Stimulated activated CD8-positive, alpha-beta memory T cell treated with anti-CD3 and anti-CD28 coated beads, Interleukin-7, amount 100 ng/mL, for 4 hours (primary cell): ENCODE measurements around the gene PCDHB10.
"Not testable (repeated sequence)": the region's sequence is repeated elsewhere in the genome, so short reads cannot be mapped to it uniquely, and the experiment has no call there.

Experiments
- DNase-seq, 2 donors: peaks; one replicate each; pipeline ENCODE4 v3.0.0-alpha.2; 2020; ENCODE audit warnings: low read depth in 2 of 2

The PCDHB10 gene

GRCh38 chr5:141186897-141187512, 5.1 kb upstream of the PCDHB10 start, which contains the start of gene PCDHB9:
PCDHB9 (plus strand) TSS chr5:141187161; CDS start chr5:141187319, 158 bp downstream.
- no peak for DNase-seq

GRCh38 chr5:141188682-141189081, 3.5 kb upstream of the PCDHB10 start:
- DNase-seq, result not testable (repeated sequence)

- not testable (repeated sequence) for DNase-seq
Observed at GRCh38 chr5:141189131-141189530, 3.0 kb upstream of the PCDHB10 start.

GRCh38 chr5:141194332-141194731, 2.2 kb downstream of the PCDHB10 start:
- not testable (repeated sequence) for DNase-seq

- DNase-seq, result no peak
Observed at GRCh38 chr5:141196363-141196762, 4.2 kb downstream of the PCDHB10 start.

GRCh38 chr5:141199359-141200235, 7.4 kb downstream of the PCDHB10 start, which contains the start of gene PCDHB11:
PCDHB11 (plus strand) TSS chr5:141199627; CDS start chr5:141199775, 148 bp downstream.
- DNase-seq, result no peak

GRCh38 chr5:141201126-141201525, 9.0 kb downstream of the PCDHB10 start:
- not testable (repeated sequence) for DNase-seq

- not testable (repeated sequence) for DNase-seq
Observed at GRCh38 chr5:141201646-141202045, 9.5 kb downstream of the PCDHB10 start.

GRCh38 chr5:141208478-141208877, 16.3 kb downstream of the PCDHB10 start, which contains the start of gene PCDHB12:
PCDHB12 (plus strand) TSS chr5:141208719; CDS start chr5:141208908, 189 bp downstream.
- no peak for DNase-seq

- not testable (repeated sequence) for DNase-seq
Observed at GRCh38 chr5:141210281-141210680, 18.1 kb downstream of the PCDHB10 start.

GRCh38 chr5:141210849-141211248, 18.7 kb downstream of the PCDHB10 start:
- not testable (repeated sequence) for DNase-seq

- DNase-seq, result not testable (repeated sequence)
Observed at GRCh38 chr5:141213656-141214339, 21.6 kb downstream of the PCDHB10 start, which contains the start of gene PCDHB13. PCDHB13 (plus strand) TSS chr5:141213919; CDS start chr5:141214124, 205 bp downstream.

- DNase-seq, result not testable (repeated sequence)
Observed at GRCh38 chr5:141214583-141214982, 22.4 kb downstream of the PCDHB10 start.

- not testable (repeated sequence) for DNase-seq
Observed at GRCh38 chr5:141215504-141215903, 23.4 kb downstream of the PCDHB10 start.

- not testable (repeated sequence) for DNase-seq
Observed at GRCh38 chr5:141216035-141216434, 23.9 kb downstream of the PCDHB10 start.

- no peak for DNase-seq
Observed at GRCh38 chr5:141223112-141223783, 31.1 kb downstream of the PCDHB10 start, which contains the start of gene PCDHB14. PCDHB14 (plus strand) TSS chr5:141223343; CDS start chr5:141223506, 163 bp downstream.

- not testable (repeated sequence) for DNase-seq
Observed at GRCh38 chr5:141224844-141225243, 32.7 kb downstream of the PCDHB10 start.

GRCh38 chr5:141225421-141225820, 33.3 kb downstream of the PCDHB10 start:
- DNase-seq, result not testable (repeated sequence)

- no peak for DNase-seq
Observed at GRCh38 chr5:141234109-141234667, 42.0 kb downstream of the PCDHB10 start.

GRCh38 chr5:141235922-141236321, 43.8 kb downstream of the PCDHB10 start:
- not testable (repeated sequence) for DNase-seq
